HepG2 (cell line): Measurements from ENCODE around the gene GNL1. TPM values are rescaled to one million over a fixed set of nuclear protein-coding genes. Genes with fewer than 3 reads are reported as not detected.

ENCODE experiments used
- CEBPG ChIP-seq: IDR thresholded peaks from 2 replicates; pipeline ENCODE4 v1.6.1; 2016
- CREB3 ChIP-seq: sonication (generic); formaldehyde crosslinking; IDR thresholded peaks from 2 replicates; pipeline ENCODE4 v1.5.0; 2020; ENCODE audit warnings: missing genetic modification reagents
- CSRNP1 ChIP-seq: sonication (generic); formaldehyde crosslinking; IDR thresholded peaks from 2 replicates; pipeline ENCODE4 v1.8.1; 2023; ENCODE audit warnings: mild to moderate bottlenecking, missing genetic modification reagents
- DDIT3 ChIP-seq: sonication (generic); formaldehyde crosslinking; IDR thresholded peaks from 2 replicates; pipeline ENCODE4 v1.4.0; 2020; ENCODE audit warnings: mild to moderate bottlenecking, missing genetic modification reagents
- ETS1 ChIP-seq: sonication (generic); formaldehyde crosslinking; IDR thresholded peaks from 2 replicates; pipeline ENCODE4 v1.4.0; 2020; ENCODE audit warnings: missing genetic modification reagents
- FOXP1 ChIP-seq, 2 experiments: fragments of 450-650 bp in 1 of 2; IDR thresholded peaks; 2 replicates each; pipeline ENCODE4 v1.6.1; 2017 to 2018; ENCODE audit warnings: antibody characterized with exemption in 1 of 2
- HOMEZ ChIP-seq: IDR thresholded peaks from 2 replicates; pipeline ENCODE4 v1.6.1; 2016; ENCODE audit warnings: low read depth
- KLF15 ChIP-seq: sonication (generic); formaldehyde crosslinking; IDR thresholded peaks from 2 replicates; pipeline ENCODE4 v1.8.1; 2023; ENCODE audit warnings: borderline replicate concordance, mild to moderate bottlenecking, inconsistent platforms, missing genetic modification reagents, mixed read lengths
- MIER2 ChIP-seq: IDR thresholded peaks from 2 replicates; pipeline ENCODE4 v1.6.1; 2016; ENCODE audit warnings: missing biosample characterization, missing genetic modification reagents
- PAWR ChIP-seq: sonication (generic); formaldehyde crosslinking; IDR thresholded peaks from 2 replicates; pipeline ENCODE4 v1.4.0; 2020; ENCODE audit warnings: missing genetic modification reagents, mild to moderate bottlenecking, borderline replicate concordance
- SOX13 ChIP-seq, 3 experiments: fragments of 450-650 bp in 1 of 3; sonication (generic) in 1 of 3; formaldehyde crosslinking in 1 of 3; IDR thresholded peaks in 2 of 3; conservative IDR thresholded peaks in 1 of 3; 2 replicates each; pipeline versions ENCODE4 v1.5.0 to v1.6.1; 2016 to 2020; ENCODE audit warnings: antibody characterized with exemption in 1 of 3, mild to moderate bottlenecking in 1 of 3, missing compliant biosample characterization in 1 of 3, missing genetic modification reagents in 1 of 3, moderate library complexity in 1 of 3
- ZBTB38 ChIP-seq: sonication (generic); formaldehyde crosslinking; IDR thresholded peaks from 2 replicates; pipeline ENCODE4 v1.5.1; 2020; ENCODE audit warnings: mild to moderate bottlenecking, missing genetic modification reagents
- ZFP36L2 ChIP-seq: sonication (generic); formaldehyde crosslinking; IDR thresholded peaks from 2 replicates; pipeline ENCODE4 v1.4.0; 2020; ENCODE audit warnings: missing genetic modification reagents
- ZNF598 ChIP-seq: sonication (generic); formaldehyde crosslinking; IDR thresholded peaks from 2 replicates; pipeline ENCODE4 v1.5.1; 2020; ENCODE audit warnings: mild to moderate bottlenecking, missing genetic modification reagents, borderline replicate concordance
- ZNF619 ChIP-seq: sonication (generic); formaldehyde crosslinking; IDR thresholded peaks from 2 replicates; pipeline ENCODE4 v1.4.0; 2020; ENCODE audit warnings: mild to moderate bottlenecking, missing genetic modification reagents
- ZNF883 ChIP-seq: sonication (generic); formaldehyde crosslinking; IDR thresholded peaks from 2 replicates; pipeline ENCODE4 v1.5.1; 2020; ENCODE audit warnings: mild to moderate bottlenecking, missing genetic modification reagents; ENCODE audit errors: not compliant biosample characterization
- polyA plus RNA-seq, 8 experiments: library from polyadenylated mRNA; depleted of rRNA in 3 of 8; stranded (reverse) in 7 of 8; unstranded in 1 of 8; fragments of >200 nt; fragmentation: Illumina TruSeq in 4 of 8; extraction: Trizol in 4 of 8; gene quantifications; 2 replicates each; pipeline versions ENCODE4 v1.2.1 to v1.2.3, GENCODE V29; 2011 to 2016; ENCODE audit warnings: low read depth in 4 of 8, missing spikeins in 1 of 8, mixed read lengths in 1 of 8; ENCODE audit not compliant: insufficient read depth in 1 of 8
- total RNA-seq, 5 experiments: library from RNA; depleted of rRNA; stranded (reverse); fragments of >200 nt; fragmentation: Illumina TruSeq; extraction: Trizol; gene quantifications; 2 replicates each; pipeline ENCODE4 v1.2.3, GENCODE V29; 2016; ENCODE audit warnings: low read depth in 1 of 5

GNL1 gene
- total and polyA plus RNA-seq, 2 of the 13 experiments (the other 11 are each of a cell fraction or from before 2014, with no cell fraction given), result 35.0 to 55.6 TPM

- 0 out of 2 replicates have a peak, but pooled peaks have one; percentile 21 for TF ChIP-seq CREB3 (CRISPR knock-in tag)
- no peak; the same call in 1 of the 2 replicates for TF ChIP-seq ETS1 (CRISPR knock-in tag)
- no peak for TF ChIP-seq DDIT3 (CRISPR knock-in tag)
- peak; percentile 64 for TF ChIP-seq ZBTB38 (CRISPR knock-in tag)
- peak; percentile 98 for TF ChIP-seq CEBPG (CRISPR knock-in tag)
- peak; percentile 17; the same call in 1 of the 2 replicates for TF ChIP-seq ZNF598 (CRISPR knock-in tag)
- TF ChIP-seq MIER2 (CRISPR knock-in tag), result peak; percentile 68; the same call in 1 of the 2 replicates
- no peak for TF ChIP-seq CSRNP1 (CRISPR knock-in tag)
- TF ChIP-seq HOMEZ, result peak; percentile 95
- peak; percentile 39 for TF ChIP-seq SOX13 (IDR thresholded peaks at IDR 0.05)
- peak in 1 of 2 experiments; percentile 58; a peak in 1 of 4 replicates for TF ChIP-seq SOX13 (CRISPR knock-in tag; conservative IDR thresholded peaks at IDR 0.05 in 1 of 2, IDR thresholded peaks at IDR 0.05 in 1 of 2)
- 0 out of 2 replicates have a peak, but pooled peaks have one; percentile 17 for TF ChIP-seq KLF15 (CRISPR knock-in tag)
- TF ChIP-seq FOXP1 (IDR thresholded peaks at IDR 0.05), result no peak
- peak; percentile 73 for TF ChIP-seq FOXP1 (CRISPR knock-in tag; IDR thresholded peaks at IDR 0.05)
- TF ChIP-seq ZNF619 (CRISPR knock-in tag), result 0 out of 2 replicates have a peak, but pooled peaks have one; percentile 57
- TF ChIP-seq ZNF883 (CRISPR knock-in tag), result peak; percentile 6
- no peak for TF ChIP-seq PAWR
- no peak for TF ChIP-seq ZFP36L2 (CRISPR knock-in tag)
These were observed 40.1 kb downstream of the GNL1 start (continued) for GRCh38 chr6:30515944-30516753.
